Measurements from ENCODE around the gene FIGN.

Gene FIGN

DNA sequence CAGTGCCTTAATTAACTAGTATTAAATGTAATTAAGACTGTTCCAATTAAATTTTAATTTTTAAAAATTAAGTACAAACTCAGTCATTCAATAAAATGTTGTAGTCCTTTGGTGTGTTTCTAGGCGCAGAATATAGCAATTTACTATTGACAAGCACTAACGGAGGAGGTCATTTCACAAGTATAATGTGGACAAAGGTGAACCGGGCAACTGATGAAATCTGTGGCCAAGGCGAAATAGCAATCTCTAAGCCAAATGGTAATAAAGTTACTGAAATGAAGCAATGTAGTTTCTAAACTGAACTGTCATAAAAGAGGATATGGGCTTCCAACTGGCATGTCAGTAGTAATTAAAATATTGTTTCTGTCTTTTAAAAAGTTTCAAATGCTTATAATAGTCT lies 27.5 kb downstream of the FIGN start:
- no peak for DNase-seq (ENCODE audit: low read depth)

DNA sequence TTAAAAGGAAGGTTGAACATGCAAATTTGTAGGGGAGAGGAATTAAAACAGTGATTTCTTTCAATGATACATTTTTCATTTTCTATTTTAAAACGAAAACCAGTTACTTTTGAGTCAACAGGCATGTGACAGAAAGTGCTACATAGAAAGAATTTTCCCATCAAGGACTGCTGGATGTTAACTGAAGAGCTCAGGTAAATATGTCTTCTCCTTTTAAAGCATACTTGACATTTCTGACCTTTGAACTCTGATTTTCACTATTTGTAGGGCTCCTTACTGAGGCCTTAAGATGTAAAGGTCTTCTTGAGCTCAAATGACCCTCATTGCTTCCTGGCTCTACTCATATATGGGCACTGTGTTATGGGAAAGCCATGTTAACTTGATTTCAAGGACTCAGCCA lies 32.4 kb downstream of the FIGN start:
- DNase-seq (ENCODE audit: low read depth) = no peak

DNA sequence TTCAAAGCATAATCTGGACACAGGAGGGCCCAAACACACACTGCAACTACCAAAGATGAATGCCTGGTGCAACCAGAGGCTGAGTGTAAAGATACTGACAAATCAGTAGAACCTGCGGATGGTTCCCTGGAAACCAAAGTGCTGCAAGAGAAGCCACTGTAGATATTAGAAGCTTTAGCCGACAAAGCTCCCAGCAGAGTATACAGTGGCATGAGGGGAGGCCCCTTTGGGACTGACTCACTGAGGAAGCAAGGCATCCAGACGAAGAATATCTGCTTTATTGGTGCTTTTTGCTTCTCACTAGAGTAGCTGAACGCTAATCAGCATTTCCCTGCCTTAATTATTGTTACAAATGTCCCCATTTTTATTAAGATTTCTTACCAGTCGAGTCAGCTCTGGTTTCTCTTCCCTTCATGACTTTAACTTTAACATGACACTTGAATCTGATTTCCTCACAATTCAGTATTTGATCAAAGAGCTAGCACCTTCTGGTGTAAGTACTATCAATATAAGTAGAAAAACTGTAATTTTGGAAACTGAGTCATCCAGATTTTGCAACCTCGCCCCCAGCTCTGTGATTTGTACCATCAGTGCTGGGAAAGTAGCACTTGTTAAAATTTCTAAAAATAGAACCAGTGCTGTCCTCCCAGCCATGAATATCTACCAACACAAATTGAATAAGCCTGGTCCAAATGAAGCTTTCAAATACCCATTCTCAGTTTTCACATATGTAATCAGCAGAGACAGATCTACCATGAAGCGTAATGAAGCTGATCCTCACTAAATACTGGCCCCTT lies 34.2 kb downstream of the FIGN start:
- no peak for DNase-seq (ENCODE audit: low read depth)

DNA sequence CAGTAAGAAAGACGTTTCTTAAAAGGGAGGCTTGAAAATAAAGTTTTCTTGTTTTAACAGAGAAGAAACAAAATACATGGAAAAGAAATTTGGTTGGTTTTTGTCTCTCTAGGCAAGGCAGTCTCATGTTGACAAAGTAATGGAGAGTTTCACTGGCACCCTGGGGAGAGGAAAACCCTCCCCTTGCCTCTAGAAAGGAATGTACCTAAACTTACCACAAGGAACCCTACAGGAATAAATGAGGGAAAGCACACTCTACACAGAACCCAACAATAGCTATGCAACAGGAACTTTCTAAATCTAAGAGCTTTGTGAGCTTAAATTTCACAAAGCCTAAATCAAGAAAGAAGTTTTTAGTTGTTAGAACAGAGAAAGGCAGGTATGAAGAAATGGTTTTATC lies 37.0 kb downstream of the FIGN start:
- no peak for DNase-seq (ENCODE audit: low read depth)

DNA sequence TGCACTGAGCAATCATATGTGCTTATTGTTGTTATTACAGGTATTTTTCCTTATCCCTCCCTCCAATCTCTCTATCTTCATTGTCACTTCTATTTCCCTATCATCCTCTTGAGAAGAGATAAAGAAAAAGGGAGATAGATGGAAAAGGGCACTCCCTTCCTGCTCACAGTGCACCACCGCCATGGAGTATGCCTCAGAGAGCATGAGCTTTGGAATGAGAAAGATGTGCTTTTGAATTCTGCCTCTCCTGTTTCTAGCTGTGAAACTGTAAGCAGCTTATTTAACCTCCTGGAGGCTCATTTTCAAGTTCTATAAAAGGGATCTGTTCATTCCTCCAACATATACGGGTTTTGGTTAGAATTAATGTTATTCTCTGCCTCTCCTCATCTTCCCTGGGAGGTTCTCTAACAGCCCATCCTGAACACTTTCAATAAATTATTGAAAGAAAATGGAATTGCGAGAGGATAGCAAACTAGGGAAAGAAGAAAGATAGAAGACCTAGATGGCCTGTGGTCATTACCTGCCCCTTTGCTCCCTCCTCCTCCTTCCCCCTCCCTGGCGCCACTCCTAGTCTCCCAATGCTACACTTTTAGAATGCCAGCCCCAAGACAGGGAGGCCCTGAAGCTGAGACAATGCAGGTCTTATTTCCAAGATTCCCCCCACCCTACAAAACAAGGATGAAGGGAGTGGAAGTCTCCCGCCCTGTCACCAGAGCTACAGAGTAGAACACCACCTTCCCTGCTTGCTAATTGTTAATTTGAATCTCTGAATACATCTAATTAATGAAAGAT lies 37.8 kb downstream of the FIGN start:
- no peak for DNase-seq (ENCODE audit: low read depth)

DNA sequence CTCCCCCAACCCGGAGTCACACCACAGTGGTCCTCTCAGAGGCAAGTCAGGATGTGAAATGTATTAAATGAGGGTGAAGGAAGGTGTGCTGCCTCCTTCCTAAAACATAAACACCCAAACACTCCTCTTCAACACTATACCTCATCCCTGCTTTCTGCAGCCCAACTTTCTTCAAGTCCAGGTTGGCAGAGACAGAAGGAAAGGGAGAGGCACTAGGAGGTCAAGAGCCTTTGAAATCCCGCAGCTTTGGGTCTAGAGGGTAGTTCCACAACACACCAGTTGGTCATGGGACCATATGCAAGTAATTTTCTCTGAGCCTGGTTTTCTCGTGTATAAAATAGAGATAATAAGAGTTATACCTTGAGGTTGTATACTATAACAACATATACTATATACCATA lies 38.4 kb downstream of the FIGN start:
- DNase-seq (ENCODE audit: low read depth) = no peak

DNA sequence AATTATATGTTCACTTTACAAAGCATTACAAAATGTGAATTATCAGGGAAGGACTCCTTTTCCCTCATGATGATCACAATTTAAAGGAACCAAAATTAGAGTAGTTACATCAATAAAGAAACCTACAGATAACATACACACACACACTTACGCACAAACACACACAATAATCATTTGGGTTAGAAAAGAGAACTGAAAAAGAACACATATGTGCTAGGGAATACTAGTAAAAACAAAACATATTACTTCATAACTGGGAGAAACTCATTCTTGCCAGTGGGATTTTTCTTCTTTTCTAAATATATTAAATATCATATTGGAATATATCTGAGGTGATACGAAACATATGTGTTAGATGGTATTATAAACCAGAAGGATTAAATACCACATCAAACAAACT lies 42.3 kb downstream of the FIGN start:
- DNase-seq (ENCODE audit: low read depth) = no peak

DNA sequence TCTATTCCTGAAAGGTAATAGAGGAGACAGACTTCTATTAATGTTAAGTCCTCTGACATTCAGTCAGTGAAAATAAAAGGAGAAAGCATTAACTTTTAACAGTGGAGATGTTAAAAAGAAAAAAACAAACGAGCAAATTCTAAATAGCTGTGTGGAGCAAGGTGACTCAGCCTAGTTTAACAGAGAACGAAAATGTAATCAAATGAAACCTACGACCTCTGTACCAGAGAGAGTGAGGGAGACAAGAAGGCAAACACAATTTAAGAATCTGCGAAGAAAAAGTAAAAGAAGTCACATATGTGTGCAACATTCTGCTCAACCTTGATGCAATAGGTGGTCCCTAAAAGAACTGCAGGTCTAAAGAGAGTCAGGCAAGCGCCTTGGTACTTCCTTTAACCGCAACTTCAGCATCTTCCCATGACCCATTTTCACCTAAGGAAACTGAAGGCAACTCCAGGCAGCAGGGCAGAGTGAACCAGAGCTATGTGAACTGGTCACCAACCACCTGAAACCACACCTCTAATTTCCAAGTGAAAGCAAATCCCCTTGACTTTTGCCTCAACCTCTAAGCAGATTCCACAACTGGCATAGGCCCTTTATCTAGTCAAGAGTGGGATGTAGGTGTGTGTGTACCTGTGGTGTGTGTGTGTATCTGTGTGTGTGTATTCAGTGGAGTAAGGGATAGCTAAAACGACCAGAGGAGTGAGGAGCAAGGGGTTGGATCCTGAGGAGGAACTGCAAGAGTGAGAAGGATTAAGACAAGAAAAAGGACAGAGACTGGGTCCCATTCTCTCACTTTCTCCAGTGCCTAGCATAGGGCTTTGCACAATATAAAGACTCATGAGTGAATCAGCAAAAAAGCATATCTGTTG lies 43.0 kb downstream of the FIGN start:
- DNase-seq (ENCODE audit: low read depth) = no peak

DNA sequence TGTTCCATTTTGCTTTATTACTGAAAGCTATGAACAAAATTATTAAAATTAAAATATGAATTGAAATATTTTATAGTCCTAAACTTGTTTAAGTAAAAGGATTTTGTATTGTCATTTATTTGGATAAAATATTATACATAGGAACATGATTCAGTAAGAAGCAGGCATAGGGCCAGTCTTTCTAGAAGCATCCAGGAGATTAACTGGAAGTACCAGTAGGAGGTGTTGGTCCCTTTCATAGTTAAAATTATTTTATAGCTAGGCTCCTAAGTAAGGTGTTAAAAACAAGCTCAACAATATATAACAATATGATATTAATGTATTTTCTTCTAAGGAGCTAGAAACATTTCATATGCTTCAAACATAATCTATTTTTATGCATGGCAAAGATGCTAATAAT lies 43.7 kb downstream of the FIGN start:
- DNase-seq (ENCODE audit: low read depth) = no peak

DNA sequence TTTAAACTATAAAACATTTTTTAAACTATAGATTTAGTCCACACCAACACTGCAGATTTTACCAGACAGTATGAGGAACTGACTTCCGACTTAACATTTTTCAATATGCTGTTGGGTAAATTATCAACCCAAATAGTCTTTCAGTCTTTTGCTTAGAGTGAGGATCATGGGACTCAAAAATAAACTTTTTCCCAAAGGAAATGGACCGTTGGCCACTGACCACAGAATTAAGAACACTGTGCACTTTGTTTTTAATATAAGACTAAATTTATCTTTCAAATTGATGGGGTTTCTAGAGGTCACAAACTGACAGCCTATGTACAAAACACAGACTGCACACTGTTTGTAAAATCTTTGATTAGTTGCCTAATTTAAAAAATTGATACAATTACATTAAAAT lies 44.9 kb downstream of the FIGN start:
- no peak for DNase-seq (ENCODE audit: low read depth)

DNA sequence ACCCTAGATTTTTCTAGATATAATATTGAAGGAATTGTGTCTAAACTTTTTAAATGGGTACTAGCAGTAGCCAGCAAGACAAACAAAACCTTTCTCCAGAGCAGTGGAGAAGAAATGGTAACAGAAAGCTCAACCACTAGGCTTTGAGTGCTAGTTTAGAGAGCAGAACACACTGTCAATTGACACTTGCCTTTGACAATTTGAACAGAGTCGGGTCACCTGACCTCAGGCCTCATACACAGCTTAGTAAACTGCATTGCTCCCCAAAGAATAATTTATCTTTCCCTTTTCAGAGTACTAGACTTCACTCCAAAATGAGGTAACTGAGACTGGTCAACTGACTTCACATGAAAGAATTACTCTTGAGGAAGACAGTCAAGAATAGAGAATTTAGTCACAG lies 48.6 kb downstream of the FIGN start:
- no peak for DNase-seq (ENCODE audit: low read depth)

DNA sequence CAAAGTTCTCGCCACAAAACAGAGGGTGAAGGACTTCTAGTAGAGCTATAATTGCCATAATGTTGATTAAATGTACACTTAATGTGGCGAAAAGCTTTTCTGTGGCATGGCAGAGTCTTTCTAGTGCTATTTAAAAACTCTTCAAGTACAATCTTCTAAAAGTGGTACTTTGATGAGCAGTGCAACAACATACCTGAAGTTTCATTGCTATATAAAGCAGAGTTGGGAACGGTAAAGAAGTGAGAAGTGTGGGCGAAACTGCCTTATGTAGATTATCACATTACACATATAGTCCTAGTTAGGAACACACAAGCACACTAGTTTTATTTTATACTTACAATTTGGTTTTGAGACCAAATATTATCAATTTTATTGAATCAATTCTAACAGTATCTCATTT lies 49.5 kb downstream of the FIGN start:
- DNase-seq (ENCODE audit: low read depth) = no peak

DNA sequence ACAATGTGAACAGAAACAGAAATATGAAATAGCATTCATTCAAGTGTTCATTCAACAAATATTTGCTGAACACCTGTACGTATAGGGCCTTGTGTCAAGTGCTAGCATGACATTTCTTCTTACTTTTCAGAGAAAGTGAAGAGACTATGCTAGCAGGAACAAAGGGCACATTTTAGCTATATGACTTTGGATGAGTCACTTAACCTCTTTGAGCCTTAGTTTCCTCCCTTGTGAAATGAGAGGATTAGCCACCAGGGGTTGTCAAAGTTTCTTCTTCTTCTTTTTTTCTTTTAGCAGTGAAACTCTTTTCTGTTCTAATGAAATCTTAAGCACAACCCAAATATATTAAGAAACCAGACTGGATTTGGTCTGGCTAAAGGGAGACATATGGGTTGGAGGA lies 53.1 kb downstream of the FIGN start:
- DNase-seq (ENCODE audit: low read depth) = no peak

DNA sequence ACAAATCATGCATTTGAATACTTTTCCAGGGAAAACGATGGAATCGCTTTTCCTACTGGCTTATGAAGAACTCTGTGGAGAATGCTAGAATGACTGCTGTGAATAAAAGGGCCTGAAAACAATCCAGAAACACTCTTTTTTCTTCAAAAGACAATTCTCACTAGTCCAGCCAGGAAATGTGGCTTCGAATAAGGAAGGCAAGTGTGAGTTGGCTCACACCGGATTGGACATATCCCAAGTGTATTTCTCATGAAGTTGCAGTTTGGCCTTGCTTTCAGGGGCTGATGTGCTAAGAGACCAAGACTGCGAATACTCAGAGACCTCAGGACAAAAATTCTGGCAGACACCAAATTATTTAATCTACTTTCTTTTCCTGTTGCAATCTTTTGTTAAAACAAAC lies 54.1 kb downstream of the FIGN start:
- DNase-seq (ENCODE audit: low read depth) = no peak

DNA sequence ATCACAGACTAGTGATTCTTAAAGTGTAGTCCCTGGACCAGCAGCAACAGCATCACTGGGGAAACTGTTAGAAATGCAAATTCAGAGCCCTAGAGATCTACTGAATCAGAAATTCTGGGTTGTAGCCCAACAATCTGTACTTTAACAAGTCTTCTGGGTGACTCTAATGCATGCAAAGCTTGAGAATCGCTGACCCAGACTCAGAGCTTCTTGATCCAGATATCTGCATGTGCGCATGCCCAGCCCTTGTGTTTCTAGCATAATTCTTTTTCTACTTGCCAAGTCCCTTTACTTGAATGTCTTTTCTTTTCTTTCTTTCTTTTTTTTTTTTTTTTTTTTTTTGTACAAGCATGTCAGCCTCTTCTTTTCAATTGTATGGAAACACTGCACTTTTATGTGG lies 60.4 kb downstream of the FIGN start:
- no peak for DNase-seq (ENCODE audit: low read depth)

DNA sequence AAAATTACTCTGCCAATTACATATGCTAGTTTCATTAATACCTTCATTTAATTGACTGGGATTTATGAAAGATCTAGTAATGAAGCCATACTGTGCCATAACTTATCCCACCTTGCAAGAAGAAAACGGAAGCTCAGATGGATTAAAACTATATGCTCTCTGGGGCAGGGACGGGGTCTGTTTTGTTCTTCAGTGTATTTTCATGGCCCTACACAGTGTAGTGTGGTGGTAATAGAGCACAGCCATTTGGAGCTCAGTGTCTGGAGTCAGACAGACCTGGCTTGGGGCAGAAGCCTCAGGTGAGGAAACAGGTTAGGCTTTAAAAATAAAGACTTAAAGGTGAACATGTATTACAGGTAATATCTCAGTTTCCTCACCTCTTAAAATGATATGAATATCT lies 62.3 kb downstream of the FIGN start:
- DNase-seq (ENCODE audit: low read depth) = no peak

DNA sequence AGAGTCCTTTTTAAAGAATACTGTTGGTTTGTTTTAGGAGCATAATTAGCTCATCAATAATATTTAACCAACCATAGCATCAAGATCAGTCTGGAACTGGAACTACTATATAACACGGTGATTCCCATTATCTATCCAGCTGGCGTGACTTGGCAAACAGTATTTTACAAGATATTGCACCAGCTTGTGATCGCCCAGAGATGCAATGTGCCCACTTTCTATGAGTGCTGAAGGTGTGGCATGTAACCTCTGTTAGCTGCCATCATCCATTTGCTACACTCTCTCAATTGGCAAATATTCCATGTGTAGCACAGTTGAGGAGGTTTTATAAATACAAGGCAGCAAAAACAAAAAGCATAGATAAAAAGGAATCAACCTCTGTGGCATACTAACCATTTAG lies 64.9 kb downstream of the FIGN start:
- DNase-seq (ENCODE audit: low read depth) = no peak

DNA sequence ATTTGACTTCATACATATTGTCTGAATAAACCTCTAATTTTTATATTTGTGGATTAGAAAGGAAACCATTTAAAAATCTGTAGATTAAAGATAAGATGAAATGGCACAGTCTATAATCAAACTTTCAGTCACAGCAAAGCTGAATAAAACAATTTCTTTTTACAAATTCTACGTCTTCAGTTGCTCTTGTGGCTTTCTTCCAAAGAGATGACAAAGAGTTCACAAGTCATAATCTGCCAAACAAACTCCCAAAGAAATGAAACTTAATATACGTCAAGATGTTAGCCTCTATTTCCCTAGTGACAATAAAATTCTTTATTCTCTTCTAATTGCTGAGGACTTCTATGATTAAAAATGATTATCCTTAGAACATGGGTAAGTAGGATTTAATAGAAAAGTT lies 66.3 kb downstream of the FIGN start:
- no peak for DNase-seq (ENCODE audit: low read depth)

DNA sequence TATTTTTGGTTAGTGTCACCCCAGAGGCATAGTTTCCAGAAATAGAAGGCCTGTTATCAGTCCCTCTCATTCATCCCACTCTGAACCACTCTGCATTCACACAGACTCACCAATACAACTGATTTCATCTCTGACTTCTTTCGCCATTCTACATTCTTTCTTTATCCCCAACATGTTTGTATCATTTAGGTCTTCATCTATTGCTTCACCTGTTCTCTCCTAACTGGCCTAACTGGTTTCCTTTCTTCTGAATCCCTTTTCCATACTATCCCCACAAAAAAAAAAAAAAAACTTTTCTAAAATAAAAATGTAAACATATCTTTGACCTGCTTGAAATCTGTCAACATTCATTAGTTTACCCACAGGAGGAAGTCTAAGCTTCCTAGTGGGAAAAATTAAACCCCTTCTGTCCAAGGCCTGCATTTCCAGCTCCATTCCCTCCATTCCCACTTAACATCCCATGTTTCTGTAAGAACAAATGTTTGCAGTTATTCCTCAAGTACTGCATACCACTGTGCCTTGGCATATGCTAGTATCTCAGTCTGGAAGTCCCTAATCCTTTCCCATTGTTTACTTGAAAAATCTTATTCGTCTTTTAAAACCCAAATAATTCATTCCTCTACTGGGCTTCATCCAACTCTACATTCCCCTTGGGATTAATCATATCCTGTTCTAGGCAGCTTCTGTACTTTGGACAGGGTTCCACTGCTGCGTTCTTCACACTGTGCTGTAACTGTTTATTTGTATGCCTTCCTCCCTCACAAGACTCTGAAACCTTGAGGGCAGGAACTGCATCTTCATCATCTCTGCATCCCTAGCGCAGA lies 68.5 kb downstream of the FIGN start:
- no peak for DNase-seq (ENCODE audit: low read depth)

DNA sequence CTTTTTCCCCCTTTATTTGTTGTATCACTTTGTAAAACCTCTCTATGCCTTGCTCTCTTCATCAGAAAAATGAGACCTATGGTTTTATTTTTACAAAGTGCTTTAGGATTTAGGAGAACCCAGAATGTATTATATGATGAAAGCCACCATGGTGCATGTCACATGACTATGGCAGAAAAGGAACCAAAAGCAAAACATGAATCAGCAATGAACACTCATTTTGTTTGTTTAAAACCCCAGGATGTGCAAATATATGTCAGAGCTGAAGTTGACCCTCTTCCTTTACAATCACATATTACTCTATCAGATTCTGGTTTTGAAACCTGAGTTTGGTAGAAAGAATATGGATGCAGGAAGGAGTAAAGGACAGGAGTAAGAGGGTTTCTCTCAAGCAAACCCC lies 70.0 kb downstream of the FIGN start:
- DNase-seq (ENCODE audit: low read depth) = no peak

DNA sequence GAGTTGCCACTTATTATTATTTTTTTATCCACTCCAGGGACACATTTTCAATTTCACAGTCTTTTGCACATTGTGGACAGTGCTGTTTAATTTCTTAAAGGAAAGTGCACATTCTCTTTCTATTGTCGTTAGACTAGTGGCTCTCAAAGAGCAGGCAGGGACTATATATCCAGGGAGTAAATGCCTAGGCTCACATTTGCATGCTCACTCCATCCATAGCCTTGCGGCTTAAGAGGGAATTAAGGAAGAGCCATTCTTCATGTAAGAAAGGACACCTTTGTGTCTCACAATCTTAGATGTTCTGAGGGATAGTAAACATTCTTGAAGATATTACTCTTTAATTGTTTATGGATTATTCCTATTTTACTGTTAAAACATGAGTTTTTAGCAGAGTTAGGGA lies 70.8 kb downstream of the FIGN start:
- DNase-seq (ENCODE audit: low read depth) = no peak

DNA sequence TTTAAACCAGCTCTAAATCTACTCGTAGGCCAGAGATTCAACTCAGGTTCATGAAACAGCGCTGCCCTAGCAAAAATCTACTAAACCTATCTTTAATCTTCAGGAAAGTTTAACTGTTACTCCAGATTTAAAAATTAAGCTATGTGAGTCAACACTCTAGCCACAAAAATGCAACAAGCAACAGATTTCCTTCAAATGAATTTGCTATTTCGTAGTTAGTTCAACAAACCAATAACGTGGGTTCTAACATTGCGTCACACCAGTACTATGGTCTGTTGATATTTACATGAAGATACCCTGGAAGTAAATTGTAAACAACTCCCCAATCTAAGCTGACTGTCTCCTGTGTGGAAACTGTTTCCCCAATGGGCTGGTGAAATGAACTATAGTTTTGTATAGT lies 71.2 kb downstream of the FIGN start:
- DNase-seq (ENCODE audit: low read depth) = no peak
